Stimulated activated CD4-positive, alpha-beta T cell treated with anti-CD3 and anti-CD28 coated beads, Interleukin-4, amount 100 ng/mL, for 1 hour (primary cell): ENCODE data around the gene TTLL5.

Experiments
- DNase-seq: peaks from one replicate; pipeline ENCODE4 v3.0.0-alpha.2; 2020

TTLL5 gene

GRCh38 chr14:75742867-75743266 is 81.8 kb downstream of the TTLL5 start:
- no peak for DNase-seq

GRCh38 chr14:75747899-75748298 is 86.9 kb downstream of the TTLL5 start:
- no peak for DNase-seq

GRCh38 chr14:75748336-75748735 is 87.3 kb downstream of the TTLL5 start:
- no peak for DNase-seq

GRCh38 chr14:75751296-75751695 is 90.2 kb downstream of the TTLL5 start:
- no peak for DNase-seq

DNA sequence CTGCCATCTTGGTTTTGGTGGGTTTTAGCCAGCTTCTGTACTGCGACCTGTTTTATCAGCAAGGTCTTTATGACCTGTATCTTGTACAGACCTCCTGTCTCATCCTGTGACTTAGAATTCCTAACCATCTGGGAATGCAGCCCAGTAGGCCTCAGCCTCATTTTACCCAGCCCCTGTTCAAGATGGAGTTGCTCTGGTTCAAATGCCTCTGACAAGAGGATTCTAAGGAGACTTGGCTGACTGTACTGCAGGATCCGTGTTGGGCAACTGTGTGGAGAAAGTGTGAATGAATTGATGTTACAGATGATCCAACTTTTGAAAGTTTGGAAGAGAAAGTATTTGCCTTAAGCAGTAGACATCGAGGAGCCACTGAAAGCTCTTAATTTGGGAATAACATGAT is 91.0 kb downstream of the TTLL5 start:
- DNase-seq, result no peak

- no peak for DNase-seq
Observed at GRCh38 chr14:75752907-75753594, 92.0 kb downstream of the TTLL5 start.

GRCh38 chr14:75753696-75754095 is 92.7 kb downstream of the TTLL5 start:
- no peak for DNase-seq

- DNase-seq, result no peak
Observed at GRCh38 chr14:75757644-75758402, 96.8 kb downstream of the TTLL5 start.

GRCh38 chr14:75764020-75764419 is 103.0 kb downstream of the TTLL5 start:
- no peak for DNase-seq

DNA sequence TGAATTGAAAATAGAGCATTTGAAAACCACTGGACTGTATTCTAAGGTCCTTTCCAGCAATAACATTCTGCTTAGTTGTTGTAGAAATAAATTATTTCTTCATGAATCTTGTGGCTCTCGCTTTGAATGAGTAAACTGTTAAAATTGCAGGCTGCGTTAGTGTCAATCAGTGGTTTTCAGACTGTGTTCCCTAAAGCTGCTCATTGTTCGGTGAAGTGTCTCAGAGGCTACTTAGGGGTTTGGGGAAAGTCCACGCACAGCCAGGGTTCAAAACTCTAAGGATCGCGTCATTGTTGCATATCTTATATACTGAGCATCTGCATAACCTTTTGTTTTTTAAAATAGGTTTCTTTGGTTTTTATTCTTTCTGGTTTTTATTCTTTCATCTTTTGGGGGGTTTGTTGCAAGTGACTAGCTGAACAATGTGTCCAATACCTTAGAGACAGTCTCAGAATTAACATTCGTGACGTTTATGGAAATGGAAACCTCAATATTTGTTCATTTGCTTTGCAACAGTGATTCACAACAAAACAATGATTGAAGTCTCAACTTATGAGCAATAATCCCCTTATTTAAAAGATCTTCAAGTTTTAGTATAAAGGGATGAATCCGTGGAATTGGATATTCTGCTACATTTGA is 108.1 kb downstream of the TTLL5 start:
- DNase-seq, result no peak

GRCh38 chr14:75770635-75771034 is 109.6 kb downstream of the TTLL5 start:
- DNase-seq, result no peak

DNA sequence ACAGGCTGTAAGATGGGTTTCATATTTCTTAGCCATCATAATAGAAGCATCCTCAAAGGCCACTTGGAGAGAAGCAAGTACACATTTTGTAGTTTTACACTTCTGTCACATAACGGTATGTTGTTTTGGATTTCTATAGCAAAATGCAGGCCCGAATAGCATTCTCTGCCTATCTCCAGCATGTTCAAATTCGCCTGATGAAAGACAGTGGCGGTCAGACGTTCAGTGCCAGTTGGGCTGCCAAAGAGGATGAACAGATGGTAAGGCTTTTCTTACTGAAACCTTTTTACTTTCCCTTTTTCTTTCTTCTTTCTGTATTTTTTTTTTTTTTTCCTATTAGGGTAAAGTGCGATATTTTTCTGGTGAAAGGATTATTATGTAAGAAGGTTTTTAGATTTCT is 110.5 kb downstream of the TTLL5 start:
- no peak for DNase-seq

GRCh38 chr14:75773046-75773445 is 112.0 kb downstream of the TTLL5 start:
- DNase-seq, result no peak

DNA sequence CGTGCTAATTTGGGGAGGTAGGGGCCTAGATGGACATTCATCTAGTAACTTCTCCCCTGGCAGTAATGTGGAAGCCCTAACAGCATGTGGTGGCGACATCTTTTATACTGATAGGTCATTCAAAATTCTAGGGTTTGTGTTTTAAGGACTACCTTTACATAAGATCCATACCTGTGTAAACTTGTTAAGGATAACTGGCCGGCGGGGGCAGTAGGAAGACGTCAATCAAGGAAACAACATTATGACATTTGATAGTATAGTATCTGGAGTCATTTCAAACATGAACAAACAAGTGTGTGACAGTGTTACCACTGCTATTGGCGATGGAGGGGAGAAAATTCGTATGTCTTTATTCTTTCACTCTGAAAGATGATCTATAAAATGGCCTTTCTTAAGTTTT is 120.0 kb downstream of the TTLL5 start:
- DNase-seq, result no peak

DNA sequence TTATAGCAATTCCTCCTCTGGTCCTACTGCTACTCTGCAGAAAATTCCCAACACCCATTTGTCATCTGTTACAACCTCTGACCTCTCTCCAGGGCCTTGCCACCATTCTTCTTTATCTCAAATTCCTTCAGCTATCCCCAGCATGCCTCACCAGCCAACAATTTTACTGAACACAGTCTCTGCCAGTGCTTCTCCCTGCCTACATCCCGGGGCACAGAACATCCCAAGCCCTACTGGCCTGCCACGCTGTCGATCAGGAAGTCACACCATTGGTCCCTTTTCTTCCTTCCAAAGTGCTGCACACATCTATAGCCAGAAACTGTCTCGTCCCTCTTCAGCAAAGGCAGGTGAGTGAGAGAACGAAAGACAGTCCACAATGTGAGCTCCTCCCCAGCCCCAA is 122.1 kb downstream of the TTLL5 start:
- DNase-seq, result no peak

GRCh38 chr14:75783602-75784313 is 122.7 kb downstream of the TTLL5 start:
- no peak for DNase-seq

- DNase-seq, result no peak
Observed at GRCh38 chr14:75784314-75784686, 123.3 kb downstream of the TTLL5 start.

DNA sequence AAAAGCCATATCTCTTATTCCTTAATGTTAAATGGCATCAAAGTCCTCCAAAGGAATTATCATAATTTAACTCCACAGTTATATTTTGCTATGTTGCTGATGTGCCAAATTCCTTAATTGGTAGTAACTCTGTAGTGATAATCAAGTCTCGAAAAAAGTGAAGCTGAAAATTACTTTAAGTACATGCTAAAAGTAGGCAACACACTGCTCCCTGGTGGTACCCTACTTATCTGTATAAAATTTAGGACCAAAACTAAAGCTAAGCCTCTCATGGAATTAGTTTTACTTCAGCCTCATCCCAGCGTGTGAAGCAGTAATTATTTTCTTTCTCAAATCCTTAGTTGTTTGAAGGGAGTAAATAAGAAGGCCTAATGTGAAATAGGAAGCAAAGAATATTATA is 132.8 kb downstream of the TTLL5 start:
- DNase-seq, result no peak

DNA sequence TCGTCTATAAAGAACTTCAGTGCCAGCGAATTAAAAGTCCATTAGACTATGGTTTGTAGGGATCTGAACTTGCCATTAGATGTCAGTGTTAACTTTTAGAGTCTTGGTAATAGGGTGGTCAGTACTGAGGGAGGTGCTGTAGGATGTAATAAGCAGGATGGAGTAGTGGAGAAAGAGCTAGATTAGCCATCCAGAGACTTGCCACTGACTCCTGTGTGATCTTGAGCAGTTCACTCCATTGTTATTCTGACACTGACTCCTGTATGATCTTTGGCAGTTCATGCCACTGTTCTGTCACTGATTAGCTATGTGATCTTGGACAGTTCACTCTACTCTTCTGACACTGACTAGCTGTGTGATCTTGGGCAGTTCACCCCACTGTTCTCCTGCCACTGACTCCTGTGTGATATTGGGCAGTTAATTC is 133.6 kb downstream of the TTLL5 start:
- no peak for DNase-seq

- no peak for DNase-seq
Observed at GRCh38 chr14:75800792-75801191, 139.7 kb downstream of the TTLL5 start.

DNA sequence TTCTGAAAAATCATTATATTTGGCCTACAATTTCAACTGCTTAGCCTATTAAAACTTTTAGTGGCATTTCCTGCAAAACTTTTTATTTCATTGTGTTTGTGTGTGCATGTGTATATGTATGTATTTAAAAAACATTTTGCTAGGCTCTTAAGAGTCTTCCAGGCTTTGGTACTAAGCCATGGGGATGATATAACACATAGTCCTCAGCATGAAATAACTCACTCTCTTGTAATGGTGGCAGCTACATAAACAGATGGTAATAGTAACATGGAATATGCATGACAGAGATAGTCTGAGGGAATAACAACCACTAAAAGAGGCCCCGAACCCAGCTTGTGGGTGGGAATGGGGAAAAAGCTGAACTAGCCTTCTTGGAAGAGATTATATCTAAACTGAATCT is 141.4 kb downstream of the TTLL5 start:
- no peak for DNase-seq

GRCh38 chr14:75803765-75804164 is 142.7 kb downstream of the TTLL5 start:
- no peak for DNase-seq

DNA sequence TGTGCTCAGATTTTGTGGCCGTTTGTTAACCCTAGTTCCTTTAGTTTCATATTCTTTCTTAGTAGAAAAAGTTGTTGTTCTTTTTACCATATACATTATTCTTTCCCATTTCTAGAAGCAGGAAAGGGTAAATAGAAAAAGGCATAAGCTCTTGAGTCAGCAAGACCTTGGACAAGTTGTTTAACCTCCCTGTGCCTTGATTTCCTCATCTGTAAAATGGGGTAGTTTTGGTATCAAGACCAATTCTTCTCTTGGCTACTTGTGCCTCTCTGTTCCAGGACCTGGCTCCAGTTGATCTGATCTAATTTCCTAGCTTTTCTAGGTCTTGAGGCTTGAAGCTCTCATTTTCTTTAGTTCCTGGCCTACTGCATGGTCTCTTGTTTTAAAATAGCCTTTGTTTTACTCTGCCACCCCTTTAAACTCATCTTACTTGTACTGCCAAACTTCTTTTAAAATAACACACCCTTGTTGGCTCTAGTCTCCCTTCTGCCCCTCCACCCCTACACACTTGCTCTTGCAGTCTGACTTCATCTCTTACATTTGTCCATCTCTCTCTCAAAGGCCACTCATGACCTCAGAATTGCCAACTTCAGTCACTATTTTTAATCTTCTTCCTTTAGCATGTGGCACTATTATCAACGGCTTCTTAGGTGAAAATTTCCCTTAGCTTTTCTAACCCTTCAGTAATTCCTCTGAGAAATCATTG is 143.7 kb downstream of the TTLL5 start:
- DNase-seq, result no peak
